Thyroid gland (tissue), 4 donors: ENCODE measurements around the gene DAAM2.

ENCODE experiments used
- CTCF ChIP-seq, 6 experiments: fragments of 200-600 bp in 3 of 6; fragments of 450-650 bp in 3 of 6; sonication (generic) in 3 of 6; IDR thresholded peaks; one replicate each; pipeline ENCODE4 v1.5.1; 2016 to 2019; ENCODE audit warnings: antibody characterized with exemption in 6 of 6, mild to moderate bottlenecking in 2 of 6, inconsistent platforms in 1 of 6, moderate library complexity in 1 of 6
- POLR2A ChIP-seq, 2 donors: fragments of 450-650 bp; IDR thresholded peaks; one replicate each; pipeline ENCODE4 v1.6.1; 2017; ENCODE audit warnings: antibody characterized with exemption in 2 of 2, mild to moderate bottlenecking in 2 of 2, moderate library complexity in 1 of 2

DNA sequence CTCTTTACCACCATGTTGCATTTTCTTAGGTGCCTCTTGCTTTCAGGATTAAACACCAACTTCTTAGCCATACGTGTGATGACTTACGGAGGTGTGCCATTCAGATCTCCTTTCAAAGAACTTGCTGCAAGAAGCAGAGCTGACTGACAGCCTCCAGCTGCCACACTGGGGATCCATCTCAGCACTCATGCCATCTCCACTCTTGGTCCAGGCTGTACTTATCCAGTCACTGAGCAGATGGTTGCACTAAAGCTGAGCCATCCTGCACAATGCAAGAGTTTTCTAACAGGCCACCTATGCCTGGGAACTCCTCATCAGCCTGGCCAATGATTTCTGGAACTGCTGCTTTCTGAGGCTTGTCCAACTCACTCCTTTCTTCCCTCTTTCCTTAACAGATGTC, 35.6 kb upstream of the DAAM2 start:
- TF ChIP-seq CTCF (IDR thresholded peaks at IDR 0.05), result no peak
- TF ChIP-seq POLR2A (IDR thresholded peaks at IDR 0.05), result no peak
